Prostate gland (tissue), 2 donors: ENCODE measurements around the gene FUOM.

Source experiments
- POLR2AphosphoS5 ChIP-seq: sonication (generic); formaldehyde crosslinking; IDR thresholded peaks from one replicate; pipeline ENCODE4 v1.6.1; 2017; ENCODE audit warnings: antibody characterized with exemption
- TF ChIP-seq, protein P1 (sequence below), 4 experiments: fragments of 200-600 bp in 2 of 4; fragments of 450-650 bp in 2 of 4; sonication (generic) in 2 of 4; IDR thresholded peaks; 1 replicate in 3 of 4; 2 replicates in 1 of 4; pipeline ENCODE4 v1.5.1; 2016 to 2019; ENCODE audit warnings: antibody characterized with exemption in 4 of 4, mild to moderate bottlenecking in 2 of 4, moderate library complexity in 2 of 4

DNA sequence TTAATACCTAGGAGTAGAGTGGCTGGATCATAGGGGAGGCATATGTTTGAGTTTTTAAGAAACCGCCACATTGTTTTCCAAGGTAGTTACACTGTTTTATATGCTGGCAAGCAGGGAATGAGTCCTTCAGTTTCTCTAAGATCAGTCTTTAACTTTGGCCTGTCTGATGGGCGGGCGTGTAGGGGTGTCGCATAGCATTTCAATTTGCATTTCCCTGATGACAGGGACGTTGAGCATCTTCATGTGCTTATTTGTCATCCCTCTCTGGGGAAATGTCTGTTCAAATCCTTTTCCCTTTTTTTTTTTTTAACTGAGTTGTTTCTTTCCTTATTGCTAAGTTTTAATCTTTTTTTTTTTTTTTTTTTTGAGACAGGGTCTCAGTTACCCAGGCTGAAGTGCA is 46.0 kb upstream of the FUOM start:
- TF ChIP-seq, protein P1, sequence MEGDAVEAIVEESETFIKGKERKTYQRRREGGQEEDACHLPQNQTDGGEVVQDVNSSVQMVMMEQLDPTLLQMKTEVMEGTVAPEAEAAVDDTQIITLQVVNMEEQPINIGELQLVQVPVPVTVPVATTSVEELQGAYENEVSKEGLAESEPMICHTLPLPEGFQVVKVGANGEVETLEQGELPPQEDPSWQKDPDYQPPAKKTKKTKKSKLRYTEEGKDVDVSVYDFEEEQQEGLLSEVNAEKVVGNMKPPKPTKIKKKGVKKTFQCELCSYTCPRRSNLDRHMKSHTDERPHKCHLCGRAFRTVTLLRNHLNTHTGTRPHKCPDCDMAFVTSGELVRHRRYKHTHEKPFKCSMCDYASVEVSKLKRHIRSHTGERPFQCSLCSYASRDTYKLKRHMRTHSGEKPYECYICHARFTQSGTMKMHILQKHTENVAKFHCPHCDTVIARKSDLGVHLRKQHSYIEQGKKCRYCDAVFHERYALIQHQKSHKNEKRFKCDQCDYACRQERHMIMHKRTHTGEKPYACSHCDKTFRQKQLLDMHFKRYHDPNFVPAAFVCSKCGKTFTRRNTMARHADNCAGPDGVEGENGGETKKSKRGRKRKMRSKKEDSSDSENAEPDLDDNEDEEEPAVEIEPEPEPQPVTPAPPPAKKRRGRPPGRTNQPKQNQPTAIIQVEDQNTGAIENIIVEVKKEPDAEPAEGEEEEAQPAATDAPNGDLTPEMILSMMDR (IDR thresholded peaks at IDR 0.05) = no peak
- no peak for TF ChIP-seq POLR2AphosphoS5
